HepG2 (cell line): ENCODE results near the gene CCDC124. TPM values are rescaled to one million over a fixed set of nuclear protein-coding genes. Genes with fewer than 3 reads are reported as not detected.

Source experiments
- BCL6 ChIP-seq: IDR thresholded peaks from 2 replicates; pipeline ENCODE4 v1.6.1; 2016; ENCODE audit warnings: missing genetic modification reagents, missing compliant biosample characterization
- CHCHD3 ChIP-seq: sonication (generic); formaldehyde crosslinking; IDR thresholded peaks from 2 replicates; pipeline ENCODE4 v1.8.0; 2022; ENCODE audit warnings: mild to moderate bottlenecking, missing genetic modification reagents, moderate library complexity
- ELK4 ChIP-seq: sonication (generic); formaldehyde crosslinking; IDR thresholded peaks from 2 replicates; pipeline ENCODE4 v1.9.0; 2021; ENCODE audit warnings: missing genetic modification reagents, borderline replicate concordance
- HDAC6 ChIP-seq: fragments of 200-600 bp; sonication (generic); IDR thresholded peaks from 2 replicates; pipeline ENCODE4 v1.7.0; 2017; ENCODE audit warnings: mild to moderate bottlenecking, antibody characterized with exemption, low read length, low read depth
- KDM1A ChIP-seq: IDR thresholded peaks from 2 replicates; pipeline ENCODE4 v1.6.1; 2016; ENCODE audit warnings: missing compliant biosample characterization
- KLF11 ChIP-seq: IDR thresholded peaks from 2 replicates; pipeline ENCODE4 v1.6.1; 2016; ENCODE audit warnings: missing compliant biosample characterization
- NR0B2 ChIP-seq: sonication (generic); formaldehyde crosslinking; IDR thresholded peaks from 2 replicates; pipeline ENCODE4 v1.4.0; 2020; ENCODE audit warnings: mild to moderate bottlenecking, missing genetic modification reagents
- NR2F6 ChIP-seq, 2 experiments: IDR thresholded peaks; 2 replicates each; pipeline ENCODE4 v1.6.1; 2016; ENCODE audit warnings: antibody characterized with exemption in 1 of 2, mild to moderate bottlenecking in 1 of 2
- PCBP2 ChIP-seq: fragments of 200-400 bp; formaldehyde crosslinking; optimal IDR thresholded peaks from 2 replicates; pipeline ENCODE3; 2018; ENCODE audit warnings: low read length, low read depth; ENCODE audit not compliant: poor library complexity, severe bottlenecking
- SIX4 ChIP-seq: sonication (generic); formaldehyde crosslinking; IDR thresholded peaks from 2 replicates; pipeline ENCODE4 v1.4.0; 2020; ENCODE audit warnings: missing genetic modification reagents
- SSRP1 ChIP-seq: IDR thresholded peaks from 2 replicates; pipeline ENCODE4 v1.6.1; 2016; ENCODE audit warnings: control low read depth
- STAG1 ChIP-seq: sonication (generic); formaldehyde crosslinking; IDR thresholded peaks from 2 replicates; pipeline ENCODE4 v1.4.0; 2020; ENCODE audit warnings: missing genetic modification reagents
- ZFP62 ChIP-seq: sonication (generic); formaldehyde crosslinking; IDR thresholded peaks from 2 replicates; pipeline ENCODE4 v1.4.0; 2020; ENCODE audit warnings: missing genetic modification reagents
- ZNF354B ChIP-seq: sonication (generic); formaldehyde crosslinking; IDR thresholded peaks from 2 replicates; pipeline ENCODE4 v1.8.0; 2022; ENCODE audit warnings: mild to moderate bottlenecking, missing genetic modification reagents
- ZNF441 ChIP-seq: sonication (generic); formaldehyde crosslinking; IDR thresholded peaks from 2 replicates; pipeline ENCODE4 v1.7.0; 2021; ENCODE audit warnings: missing genetic modification reagents, borderline replicate concordance
- ZNF460 ChIP-seq: sonication (generic); formaldehyde crosslinking; IDR thresholded peaks from 2 replicates; pipeline ENCODE4 v1.5.1; 2020; ENCODE audit warnings: missing genetic modification reagents, mild to moderate bottlenecking, borderline replicate concordance
- ZNF501 ChIP-seq: sonication (generic); formaldehyde crosslinking; IDR thresholded peaks from 2 replicates; pipeline ENCODE4 v1.5.1; 2020; ENCODE audit warnings: mild to moderate bottlenecking, moderate library complexity, missing genetic modification reagents
- ZNF576 ChIP-seq: sonication (generic); formaldehyde crosslinking; IDR thresholded peaks from 2 replicates; pipeline ENCODE4 v1.4.0; 2020; ENCODE audit warnings: mild to moderate bottlenecking, missing genetic modification reagents
- ZNF790 ChIP-seq: sonication (generic); formaldehyde crosslinking; IDR thresholded peaks from 2 replicates; pipeline ENCODE4 v1.8.0; 2022; ENCODE audit warnings: missing genetic modification reagents, mild to moderate bottlenecking, borderline replicate concordance
- ZNF83 ChIP-seq: sonication (generic); formaldehyde crosslinking; IDR thresholded peaks from 2 replicates; pipeline ENCODE4 v1.4.0; 2020; ENCODE audit warnings: missing genetic modification reagents, mild to moderate bottlenecking, borderline replicate concordance
- ZSCAN21 ChIP-seq: sonication (generic); formaldehyde crosslinking; IDR thresholded peaks from 2 replicates; pipeline ENCODE4 v1.8.0; 2022; ENCODE audit warnings: mild to moderate bottlenecking, missing genetic modification reagents, moderate library complexity, borderline replicate concordance
- ZSCAN31 ChIP-seq: sonication (generic); formaldehyde crosslinking; IDR thresholded peaks from 2 replicates; pipeline ENCODE4 v1.5.0; 2020; ENCODE audit warnings: low read depth, mild to moderate bottlenecking, missing genetic modification reagents
- polyA plus RNA-seq, 8 experiments: library from polyadenylated mRNA; depleted of rRNA in 3 of 8; stranded (reverse) in 7 of 8; unstranded in 1 of 8; fragments of >200 nt; fragmentation: Illumina TruSeq in 4 of 8; extraction: Trizol in 4 of 8; gene quantifications; 2 replicates each; pipeline versions ENCODE4 v1.2.1 to v1.2.3, GENCODE V29; 2011 to 2016; ENCODE audit warnings: low read depth in 4 of 8, missing spikeins in 1 of 8, mixed read lengths in 1 of 8; ENCODE audit not compliant: insufficient read depth in 1 of 8
- total RNA-seq, 5 experiments: library from RNA; depleted of rRNA; stranded (reverse); fragments of >200 nt; fragmentation: Illumina TruSeq; extraction: Trizol; gene quantifications; 2 replicates each; pipeline ENCODE4 v1.2.3, GENCODE V29; 2016; ENCODE audit warnings: low read depth in 1 of 5
- TF ChIP-seq, protein P1 (sequence below): sonication (generic); formaldehyde crosslinking; IDR thresholded peaks from 2 replicates; pipeline ENCODE4 v1.4.0; 2020; ENCODE audit warnings: missing genetic modification reagents

CCDC124 gene
- total and polyA plus RNA-seq, 2 of the 13 experiments (the other 11 are each of a cell fraction or from before 2014, with no cell fraction given), result 14.9 to 20.3 TPM

DNA sequence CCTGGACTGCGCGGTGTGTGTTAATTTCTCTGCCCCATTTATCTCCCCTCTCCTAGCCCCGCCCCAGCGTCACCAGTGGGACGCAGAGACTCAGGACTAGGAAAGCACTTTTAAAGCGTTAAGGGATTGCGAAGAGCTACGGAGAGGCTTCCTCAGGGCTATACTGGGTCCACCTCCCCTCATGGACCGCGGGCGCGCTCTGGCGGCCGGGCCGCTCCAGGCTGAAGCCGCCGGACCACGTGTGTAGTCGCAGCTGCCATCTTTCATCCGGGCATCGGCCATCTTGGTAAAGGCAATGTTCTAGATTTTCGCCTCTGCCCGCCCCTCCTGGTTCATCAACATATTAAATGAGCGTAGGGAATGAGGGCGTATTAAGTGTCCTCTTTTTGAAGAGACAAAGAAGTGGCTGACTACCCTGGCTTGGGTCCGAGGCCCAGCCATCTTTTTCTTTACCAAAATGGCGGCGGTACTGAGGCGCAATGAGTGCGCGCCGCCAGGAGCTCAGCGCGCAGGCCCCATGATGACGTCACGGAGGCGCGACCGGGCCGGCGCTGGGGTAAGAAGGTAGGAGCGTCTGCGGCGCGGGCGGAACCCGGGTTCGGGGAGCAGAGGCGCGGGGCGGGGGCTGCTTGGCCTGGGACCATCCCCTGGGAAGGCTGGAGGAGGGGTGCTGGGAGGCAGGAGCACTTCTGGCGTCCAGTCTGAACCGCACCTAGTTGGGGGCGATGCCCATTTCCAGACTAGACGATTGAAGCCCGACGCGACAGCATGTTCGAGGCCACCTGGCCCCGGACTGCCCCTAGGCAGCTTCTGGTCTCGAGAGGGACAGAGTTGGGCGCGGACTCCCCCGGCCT lies at the start of gene CCDC124 (continued):
- TF ChIP-seq SIX4 (CRISPR knock-in tag), result no peak
- peak; percentile 23; the same call in 1 of the 2 replicates for TF ChIP-seq BCL6 (CRISPR knock-in tag)
- no peak for TF ChIP-seq ZNF576 (CRISPR knock-in tag)
- TF ChIP-seq CHCHD3 (CRISPR knock-in tag), result no peak
- TF ChIP-seq ZNF501 (CRISPR knock-in tag), result peak; percentile 89
- no peak; the same call in 1 of the 2 replicates for TF ChIP-seq NR0B2
- TF ChIP-seq KLF11 (CRISPR knock-in tag), result peak; percentile 25; the same call in 1 of the 2 replicates
- peak; percentile 95 for TF ChIP-seq STAG1 (CRISPR knock-in tag)
- no peak for TF ChIP-seq ZNF441
- TF ChIP-seq ZSCAN31 (CRISPR knock-in tag), result peak; percentile 78; the same call in 1 of the 2 replicates
- no peak for TF ChIP-seq HDAC6
- no peak for TF ChIP-seq ZNF790 (CRISPR knock-in tag)
- no peak; the same call in 1 of the 2 replicates for TF ChIP-seq ZNF83 (CRISPR knock-in tag)
- TF ChIP-seq, protein P1, sequence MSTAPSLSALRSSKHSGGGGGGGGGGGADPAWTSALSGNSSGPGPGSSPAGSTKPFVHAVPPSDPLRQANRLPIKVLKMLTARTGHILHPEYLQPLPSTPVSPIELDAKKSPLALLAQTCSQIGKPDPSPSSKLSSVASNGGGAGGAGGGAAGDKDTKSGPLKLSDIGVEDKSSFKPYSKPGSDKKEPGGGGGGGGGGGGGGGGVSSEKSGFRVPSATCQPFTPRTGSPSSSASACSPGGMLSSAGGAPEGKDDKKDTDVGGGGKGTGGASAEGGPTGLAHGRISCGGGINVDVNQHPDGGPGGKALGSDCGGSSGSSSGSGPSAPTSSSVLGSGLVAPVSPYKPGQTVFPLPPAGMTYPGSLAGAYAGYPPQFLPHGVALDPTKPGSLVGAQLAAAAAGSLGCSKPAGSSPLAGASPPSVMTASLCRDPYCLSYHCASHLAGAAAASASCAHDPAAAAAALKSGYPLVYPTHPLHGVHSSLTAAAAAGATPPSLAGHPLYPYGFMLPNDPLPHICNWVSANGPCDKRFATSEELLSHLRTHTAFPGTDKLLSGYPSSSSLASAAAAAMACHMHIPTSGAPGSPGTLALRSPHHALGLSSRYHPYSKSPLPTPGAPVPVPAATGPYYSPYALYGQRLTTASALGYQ (CRISPR knock-in tag), result peak; percentile 53; the same call in 1 of the 2 replicates
- TF ChIP-seq ELK4 (CRISPR knock-in tag), result no peak
- no peak; the same call in 1 of the 2 replicates for TF ChIP-seq ZNF460 (CRISPR knock-in tag)
- no peak for TF ChIP-seq NR2F6 (IDR thresholded peaks at IDR 0.05)
- TF ChIP-seq NR2F6 (CRISPR knock-in tag; IDR thresholded peaks at IDR 0.05), result peak; percentile 32; the same call in 1 of the 2 replicates
- no peak for TF ChIP-seq SSRP1 (CRISPR knock-in tag)
- no peak for TF ChIP-seq ZSCAN21 (CRISPR knock-in tag)
- no peak for TF ChIP-seq PCBP2
- TF ChIP-seq ZNF354B, result no peak
- TF ChIP-seq KDM1A, result 0 out of 2 replicates have a peak, but pooled peaks have one; percentile 46
- no peak for TF ChIP-seq ZFP62 (CRISPR knock-in tag)
